GM11168 (cell line): Measurements from ENCODE around the gene ZSCAN5C.
"Not testable (repeated sequence)": the region's sequence is repeated elsewhere in the genome, so short reads cannot be mapped to it uniquely, and the experiment has no call there.

ENCODE experiments used
- in situ Hi-C: fragments of 300-500 bp; cut with MboI; formaldehyde crosslinking; loops from one replicate; pipeline ENCODE4 v1.12.0; 2022; ENCODE audit warnings: low sequenced_read_pairs; ENCODE audit not compliant: unreplicated experiment

Gene ZSCAN5C

DNA sequence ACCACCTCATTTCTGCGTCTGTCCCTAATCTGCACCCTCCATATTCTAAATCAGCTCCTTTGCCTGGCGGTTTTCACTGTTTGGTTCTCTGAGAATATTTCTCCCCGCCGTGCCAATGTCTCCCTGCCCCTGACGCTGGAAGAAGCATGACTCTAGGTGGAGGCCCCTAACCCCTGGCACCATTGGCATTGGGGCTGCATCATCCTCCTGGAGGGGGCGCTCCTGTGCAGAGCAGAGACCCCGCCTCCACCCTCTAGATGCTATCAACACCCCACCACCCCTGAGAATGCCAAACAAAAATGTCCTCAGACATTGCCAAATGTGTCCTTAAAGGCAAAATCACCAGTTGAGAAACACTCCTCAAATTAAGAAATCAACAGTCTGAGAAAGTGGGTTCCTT lies 11.0 kb upstream of the ZSCAN5C start:
- in situ Hi-C loops: no loop called here

GRCh38 chr19:56191711-56192110 lies 10.4 kb upstream of the ZSCAN5C start:
- in situ Hi-C loops: no loop called here

DNA sequence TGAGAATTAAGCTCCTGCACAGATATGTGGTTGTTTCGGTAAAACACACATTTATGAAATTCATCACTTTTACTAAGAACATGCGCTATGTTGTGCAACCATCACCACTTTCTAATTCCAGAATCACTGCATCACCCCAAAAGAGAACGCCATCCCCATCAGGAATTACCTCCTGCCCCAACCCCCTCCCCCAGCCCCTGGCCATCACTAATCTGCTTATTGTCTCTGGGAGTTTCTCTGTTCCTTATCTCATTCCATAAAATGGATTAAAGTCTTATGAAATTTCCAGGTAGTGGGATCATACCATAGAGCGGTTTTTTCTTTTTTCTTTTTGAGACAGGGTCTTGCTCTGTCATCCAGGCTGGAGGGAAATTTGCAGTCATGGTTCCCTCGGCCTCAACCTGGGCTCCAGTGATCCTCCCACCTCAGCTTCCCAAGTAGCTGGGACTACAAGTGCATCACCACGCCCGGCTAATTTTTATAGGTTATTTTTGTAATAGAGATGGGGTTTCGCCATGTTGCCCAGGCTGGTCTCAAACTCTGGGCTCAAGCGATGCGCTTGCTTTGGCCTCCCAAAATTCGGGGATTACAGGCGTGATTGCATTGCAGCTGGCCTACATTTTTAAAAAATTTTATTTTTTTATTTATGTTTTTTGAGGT lies 8.0 kb upstream of the ZSCAN5C start:
- in situ Hi-C loops: no loop called here

- in situ Hi-C loops: not testable (repeated sequence)
These were observed 4.4 kb upstream of the ZSCAN5C start, which contains the start of gene ZSCAN5B for GRCh38 chr19:56197646-56198045. TSS of gene ZSCAN5B (minus strand) at chr19:56197783. CDS start at chr19:56193052, 4,731 bp downstream.

DNA sequence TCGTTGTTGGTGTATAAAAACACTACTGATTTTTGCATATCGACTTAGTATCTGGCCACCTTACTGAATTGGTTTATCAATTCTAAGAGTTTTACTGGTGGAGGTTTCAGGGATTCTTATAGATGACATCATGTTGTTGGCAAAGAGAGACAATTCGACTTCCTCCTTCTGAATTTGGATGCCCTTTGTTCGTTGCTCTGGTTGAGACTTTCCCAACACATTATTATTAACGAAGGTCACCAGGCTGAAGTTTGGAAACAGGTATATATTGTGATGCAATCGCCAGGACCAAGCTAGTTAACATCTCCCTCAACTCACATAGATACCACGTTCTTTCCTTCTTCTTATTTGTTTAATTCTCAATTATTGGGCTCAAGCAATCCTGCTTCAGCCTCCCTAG lies 2.4 kb upstream of the ZSCAN5C start:
- in situ Hi-C loops: no loop called here

DNA sequence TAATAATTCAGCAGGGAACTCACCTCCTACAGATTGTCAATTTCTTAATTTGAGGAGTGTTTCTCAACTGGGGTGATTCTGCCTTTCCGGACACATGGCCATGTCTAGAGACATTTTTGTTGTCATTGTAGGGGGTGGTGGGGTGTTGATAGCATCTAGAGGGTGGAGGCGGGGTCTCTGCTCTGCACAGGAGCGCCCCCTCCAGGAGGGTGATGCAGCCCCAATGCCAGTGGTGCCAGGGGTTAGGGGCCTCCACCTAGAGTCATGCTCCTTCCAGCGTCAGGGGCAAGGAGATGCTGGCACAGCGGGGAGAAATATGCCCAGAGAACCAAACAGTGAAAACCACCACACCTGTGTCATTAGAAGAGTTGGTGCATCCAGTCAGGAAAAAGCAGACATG lies 5.5 kb downstream of the ZSCAN5C start:
- in situ Hi-C loops: not testable (repeated sequence)

GRCh38 chr19:56209091-56209490 lies 7.0 kb downstream of the ZSCAN5C start:
- in situ Hi-C loops: no loop called here

GRCh38 chr19:56210036-56210435 lies 8.0 kb downstream of the ZSCAN5C start:
- in situ Hi-C loops: not testable (repeated sequence)

- in situ Hi-C loops: no loop called here
These were observed 9.6 kb downstream of the ZSCAN5C start for GRCh38 chr19:56211718-56212117.

DNA sequence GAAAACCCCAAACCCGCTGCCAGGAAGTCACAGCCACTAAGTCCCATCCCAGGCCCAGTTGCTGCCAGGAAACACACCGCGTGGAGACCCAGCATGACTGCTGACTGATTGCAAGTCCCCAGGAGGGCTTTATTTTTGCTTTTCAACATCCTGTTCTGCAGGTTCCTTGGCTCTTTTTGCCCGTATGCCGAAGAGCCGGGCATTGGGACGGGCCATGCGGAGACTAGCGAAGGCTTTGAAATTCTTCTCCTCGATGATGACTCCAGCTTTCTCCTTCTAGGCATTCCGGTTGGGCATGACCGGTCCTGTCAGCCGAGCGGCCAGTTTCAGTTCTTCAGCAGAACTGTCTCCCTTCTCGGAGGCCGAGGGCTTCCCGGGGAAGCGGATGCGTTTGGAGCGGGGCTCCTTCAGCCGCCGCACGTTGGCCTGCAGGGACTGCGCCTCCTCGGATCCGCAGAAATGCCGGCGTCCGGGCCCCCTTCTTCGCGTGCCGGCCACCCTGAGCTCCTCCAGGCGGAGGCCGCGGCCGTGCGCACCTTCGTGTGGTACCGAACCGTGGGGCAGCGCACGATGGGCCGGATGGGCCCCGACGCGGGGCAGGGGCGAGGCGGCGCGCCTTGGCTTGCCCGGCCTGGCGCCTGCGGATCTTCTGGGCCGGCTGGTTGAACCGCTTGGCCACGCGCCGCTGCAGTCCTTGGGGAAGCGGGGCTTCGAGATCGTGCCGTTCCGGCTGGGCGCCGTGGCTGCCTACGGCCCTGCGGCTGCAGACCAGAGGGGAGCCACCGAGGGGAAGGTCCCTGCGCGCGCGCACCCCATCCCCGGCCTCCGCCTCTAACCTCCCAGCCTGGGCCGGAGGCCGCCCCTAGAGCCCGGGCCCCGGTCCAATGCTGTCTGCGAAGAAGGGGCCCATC lies 15.2 kb downstream of the ZSCAN5C start:
- in situ Hi-C loops: no loop called here

GRCh38 chr19:56218961-56219360 lies 16.9 kb downstream of the ZSCAN5C start:
- in situ Hi-C loops: no loop called here

GRCh38 chr19:56221442-56221841 lies 19.4 kb downstream of the ZSCAN5C start:
- in situ Hi-C loops: not testable (repeated sequence)

- in situ Hi-C loops: no loop called here
These were observed 19.8 kb downstream of the ZSCAN5C start for GRCh38 chr19:56221851-56222250.

- in situ Hi-C loops: no loop called here
These were observed 20.8 kb downstream of the ZSCAN5C start for GRCh38 chr19:56222901-56223300.

DNA sequence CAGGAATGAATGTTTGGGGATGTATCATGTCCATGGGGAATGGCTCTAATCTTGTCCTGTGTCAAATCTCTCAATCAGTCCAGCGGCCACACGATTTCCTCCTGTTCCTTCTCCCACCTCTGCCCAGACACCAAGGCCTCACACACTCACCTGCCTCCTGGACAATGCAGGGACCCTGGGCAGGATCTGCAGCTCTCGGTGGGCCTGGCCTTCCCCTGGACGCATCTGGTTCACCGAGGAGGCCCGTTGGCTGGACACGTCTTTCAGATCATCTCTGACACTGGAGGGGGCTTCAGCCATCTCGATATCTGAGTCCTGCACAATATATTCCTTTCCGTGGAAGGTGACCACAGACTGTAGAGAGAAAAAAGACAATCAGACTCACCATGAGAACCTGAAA lies 21.4 kb downstream of the ZSCAN5C start:
- in situ Hi-C loops: no loop called here

DNA sequence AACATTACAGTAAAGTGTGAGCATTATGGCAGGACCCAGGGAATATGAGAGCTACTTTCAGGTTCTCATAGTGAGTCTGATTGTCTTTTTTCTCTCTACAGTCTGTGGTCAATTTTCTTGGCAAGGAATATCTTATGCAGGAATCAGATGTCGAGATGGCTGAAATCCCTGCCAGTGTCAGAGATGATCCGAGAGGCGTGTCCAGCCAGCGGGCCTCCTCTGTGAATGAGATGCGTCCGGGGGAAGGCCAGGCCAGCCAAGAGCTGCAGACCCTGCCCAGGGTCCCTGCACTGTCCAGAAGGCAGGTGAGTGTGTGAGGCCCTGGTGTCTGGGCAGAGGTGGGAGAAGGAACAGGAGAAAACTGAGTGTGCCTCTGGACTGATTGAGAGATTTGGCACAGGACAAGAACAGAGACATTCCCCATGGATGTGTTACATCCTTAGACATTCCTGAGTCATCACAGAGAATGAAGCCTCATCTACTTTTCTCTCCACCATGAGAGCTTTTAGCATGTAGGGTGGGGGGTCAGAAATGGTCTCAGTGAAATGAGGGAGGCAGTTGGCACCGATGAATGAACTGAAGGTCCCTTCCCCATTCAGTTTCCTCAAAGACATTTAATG lies 43.2 kb downstream of the ZSCAN5C start:
- in situ Hi-C loops: no loop called here

GRCh38 chr19:56245764-56246163 lies 43.7 kb downstream of the ZSCAN5C start:
- in situ Hi-C loops: not testable (repeated sequence)

GRCh38 chr19:56248736-56249338 lies 46.8 kb downstream of the ZSCAN5C start:
- in situ Hi-C loops: not testable (repeated sequence)

DNA sequence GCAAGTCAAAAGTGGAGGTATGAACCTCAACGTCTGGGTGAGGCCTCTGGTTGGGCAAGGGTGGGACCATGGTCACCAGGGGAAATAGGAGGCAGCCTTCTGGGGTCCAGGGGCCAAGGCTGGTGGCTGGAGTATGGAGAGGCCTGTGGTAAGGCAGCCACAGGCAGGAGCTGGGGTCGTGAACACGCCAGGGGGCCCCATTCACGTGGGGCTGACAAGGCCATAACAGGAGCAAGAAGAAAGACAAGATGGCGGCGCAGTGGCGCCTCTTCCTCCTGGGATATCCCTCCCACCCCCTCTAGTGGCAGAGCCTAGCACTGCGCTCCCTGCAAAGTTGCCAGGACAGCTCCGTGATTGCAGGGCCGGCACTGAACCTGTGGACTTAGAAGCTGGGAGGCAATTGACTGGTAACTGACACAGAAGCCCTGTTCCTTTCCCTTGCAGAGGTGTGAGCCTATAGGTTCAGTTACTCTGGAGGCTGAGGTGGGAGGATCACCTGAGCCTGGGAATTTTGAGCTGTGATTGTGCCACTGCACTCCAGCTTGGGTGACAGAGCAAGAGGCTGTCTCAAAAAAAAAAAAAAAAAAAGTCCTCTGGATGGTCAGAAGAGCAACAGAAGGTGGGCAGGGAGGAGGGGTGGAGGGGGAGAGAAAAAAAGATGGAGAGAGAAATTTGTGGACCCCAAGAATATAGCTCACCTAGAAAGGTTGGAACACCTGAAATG lies 50.8 kb downstream of the ZSCAN5C start:
- in situ Hi-C loops: no loop called here

DNA sequence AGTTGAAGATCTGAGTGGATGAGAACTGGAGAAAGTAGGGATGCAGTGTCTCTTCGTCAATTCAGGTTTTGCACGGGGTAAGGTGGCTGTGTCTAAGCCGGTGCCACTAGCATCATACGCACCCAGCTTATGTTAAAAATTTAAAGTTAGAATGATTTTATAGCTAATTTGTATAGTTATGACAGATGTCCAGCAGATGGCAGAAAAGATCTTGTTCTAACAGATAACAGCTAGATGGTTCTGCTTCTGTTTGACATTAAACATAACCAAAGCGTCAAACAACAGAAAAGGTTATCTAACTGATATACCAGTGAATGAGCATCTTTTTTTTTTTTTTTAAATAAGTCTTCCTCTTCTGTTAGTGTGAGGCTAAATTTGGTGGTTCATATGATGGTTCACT lies 51.7 kb downstream of the ZSCAN5C start:
- in situ Hi-C loops: no loop called here
